Psoas muscle (tissue), 8 donors: ENCODE results near the gene NPIPA2. TPM values are rescaled to one million over a fixed set of nuclear protein-coding genes. Genes with fewer than 3 reads are reported as not detected.
"Not testable (repeated sequence)": the region's sequence is repeated elsewhere in the genome, so short reads cannot be mapped to it uniquely, and the experiment has no call there.

Experiments used
- ATAC-seq, 4 donors: fragments of 200-7000 bp; cut with Tn5 transposase; one replicate each; pipeline ENCODE4 v1.9.1; 2020; ENCODE audit warnings: moderate library complexity in 3 of 4, mild to moderate bottlenecking in 2 of 4
- DNase-seq, 2 donors: peaks; one replicate each; pipeline ENCODE4 v3.0.0-alpha.2; 2020
- H3K27ac ChIP-seq: fragments of 200-600 bp; one replicate; pipeline ENCODE4 v1.8.0; 2022
- H3K27me3 ChIP-seq, 3 donors: fragments of 200-600 bp in 1 of 3; one replicate each; pipeline versions ENCODE4 v1.6.1 to v1.8.0; 2013 to 2022; ENCODE audit warnings: low read length in 2 of 3, mild to moderate bottlenecking in 2 of 3, moderate library complexity in 1 of 3; ENCODE audit not compliant: insufficient read depth in 3 of 3
- H3K36me3 ChIP-seq, 2 donors: fragments of 200-600 bp in 1 of 2; one replicate each; pipeline versions ENCODE4 v1.6.1 to v1.8.0; 2013 to 2022; ENCODE audit warnings: low read depth in 1 of 2, mild to moderate bottlenecking in 1 of 2, moderate library complexity in 1 of 2; ENCODE audit not compliant: insufficient read depth in 1 of 2
- H3K4me1 ChIP-seq: fragments of 200-600 bp; one replicate; pipeline ENCODE4 v1.8.0; 2022
- H3K4me3 ChIP-seq: fragments of 200-600 bp; one replicate; pipeline ENCODE4 v1.8.0; 2022; ENCODE audit warnings: mild to moderate bottlenecking
- H3K9me3 ChIP-seq: fragments of 200-600 bp; one replicate; pipeline ENCODE4 v1.8.0; 2022
- WGBS, 3 donors: extraction: QIAGEN DNeasy Blood & Tissue Kit; methylation state at CpG; one replicate each; pipeline versions ENCODE4 v1.1.6 to v1.1.7; 2013; 5-methylcytosine and 5-hydroxymethylcytosine counted together
- intact Hi-C, 2 donors: fragments of 100-400 bp; cut with DNase I; formaldehyde crosslinking; loops; one replicate each; pipeline versions ENCODE4 v1.11.0 to v1.14.2; 2022
- polyA plus RNA-seq, 3 donors: library from polyadenylated mRNA; stranded (reverse); fragments of 200-250 nt; gene quantifications; one replicate each; pipeline ENCODE4 v1.2.3, GENCODE V29; 2013
- total RNA-seq, 4 donors: library from RNA; stranded (reverse); fragmentation: NEBNext Ultra II Directional in 2 of 4; extraction: Animal tissue kit (Norgen Biotek cat#: 25700) in 2 of 4; gene quantifications; one replicate each; pipeline versions ENCODE4 v1.2.1 to v1.2.4, GENCODE V29; 2021 to 2023
- donor health status: healthy with polysubstance abuse.
- donor health status: DM: no; HTN: no; CAD: no; lungs with moderate emphysema.
- donor health status: Bipolar disorder and iron deficiency.
- donor health status: healthy.
- donor health status: DM: yes; HTN: yes; CAD: no.
- donor health status: DM: no; HTN: no; CAD: no.
- donor health status: DM: no; HTN: no; CAD: no.
- donor health status: DM: yes; HTN: yes; CAD: no.

The NPIPA2 gene
- total and polyA plus RNA-seq, 7 donors = 0.20 to 5.0 (median 3.5) TPM

DNA sequence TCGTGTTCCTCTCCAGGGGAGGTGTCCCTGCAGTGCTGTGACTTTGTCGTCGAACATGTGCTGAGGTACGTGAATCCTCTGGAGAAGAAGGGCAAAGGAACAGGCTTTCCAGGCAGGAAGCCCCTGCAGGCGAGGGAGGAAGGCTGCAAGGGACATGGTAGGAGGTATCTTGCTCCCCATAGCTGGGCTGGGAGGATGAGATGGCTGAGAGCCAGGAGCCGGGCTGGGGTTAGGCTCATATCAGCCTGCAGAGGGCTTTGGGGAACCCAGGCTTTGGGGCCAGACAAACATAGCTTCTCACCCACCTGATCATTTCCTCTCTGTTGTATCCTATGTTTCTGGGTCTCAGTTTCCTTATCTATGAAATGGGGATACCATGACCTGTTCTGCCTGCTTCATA is 34.4 kb downstream of the NPIPA2 start:
- H3K27me3 ChIP-seq, DNase-seq, intact Hi-C loops, H3K27ac ChIP-seq, H3K4me3 ChIP-seq, H3K9me3 ChIP-seq, H3K4me1 ChIP-seq, H3K36me3 ChIP-seq: not testable (repeated sequence)
- WGBS, 3 donors = no CpG with 5 or more reads among the region's 6 CpGs
- ATAC-seq = peak in 2 of 4 donors; percentile 21 to 29

DNA sequence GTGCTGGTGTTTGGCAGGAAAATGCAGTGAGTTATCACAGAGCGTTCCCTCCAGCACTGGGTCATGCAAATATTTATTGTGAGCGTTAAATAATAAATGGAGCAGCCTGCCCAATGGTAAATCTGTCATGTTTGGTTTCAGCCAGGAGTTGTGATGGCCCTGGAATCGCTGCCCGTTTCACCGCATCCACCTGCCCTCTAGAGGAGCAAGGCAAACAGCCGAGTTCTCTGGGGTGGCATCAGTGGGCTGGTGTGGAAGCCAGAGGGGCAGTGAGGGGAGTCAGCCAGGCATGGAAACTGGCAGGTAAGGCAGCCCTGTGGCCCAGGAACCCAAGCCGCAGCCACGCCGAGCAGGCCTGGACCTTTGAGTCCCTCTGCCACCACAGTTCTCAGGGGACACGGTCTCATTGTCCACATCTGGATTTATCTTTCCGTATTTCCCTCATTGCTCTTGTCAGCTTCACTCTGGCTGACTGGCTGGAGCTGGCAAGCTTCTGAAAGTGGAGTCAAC is 37.1 kb downstream of the NPIPA2 start:
- H3K36me3 ChIP-seq, H3K9me3 ChIP-seq, intact Hi-C loops, H3K27me3 ChIP-seq, H3K27ac ChIP-seq, DNase-seq, H3K4me3 ChIP-seq, H3K4me1 ChIP-seq, ATAC-seq: not testable (repeated sequence)
- whole genome bisulfite sequencing, 3 donors = 60 to 77% (median 71%) methylated on average over 7 to 11 of the region's 11 CpGs

GRCh38 chr16:14786180-14786579 is 43.8 kb downstream of the NPIPA2 start:
- intact Hi-C loops, H3K4me3 ChIP-seq, H3K9me3 ChIP-seq, DNase-seq, H3K4me1 ChIP-seq, H3K36me3 ChIP-seq, ATAC-seq, H3K27ac ChIP-seq, H3K27me3 ChIP-seq: not testable (repeated sequence)
- no CpG with 5 or more reads among the region's 1 CpG for WGBS, 3 donors

DNA sequence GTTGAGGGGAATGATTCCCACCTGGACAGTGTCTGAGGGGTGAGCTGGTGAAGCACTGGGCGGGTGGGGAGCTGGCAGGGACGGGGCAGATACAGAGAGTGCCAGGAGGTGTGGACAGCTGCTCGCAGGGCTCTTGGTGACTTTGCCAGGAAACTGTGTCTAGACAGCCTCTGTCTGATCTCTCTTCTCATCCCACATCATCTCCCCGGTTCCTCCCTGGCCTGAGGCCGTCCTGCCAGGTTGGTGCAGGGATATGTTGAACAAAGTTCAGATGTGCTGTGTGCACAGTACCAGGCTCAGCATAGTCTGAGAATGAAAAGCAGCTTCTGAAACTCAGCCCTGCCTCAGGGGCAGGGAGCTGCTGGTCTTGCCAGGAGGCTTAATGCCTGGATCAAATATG is 47.2 kb downstream of the NPIPA2 start:
- H3K27ac ChIP-seq, H3K4me1 ChIP-seq, DNase-seq, H3K4me3 ChIP-seq, H3K27me3 ChIP-seq, H3K9me3 ChIP-seq, intact Hi-C loops, H3K36me3 ChIP-seq: not testable (repeated sequence)
- peak in 3 of 4 donors; percentile 70 to 79 (median 74) for ATAC-seq
- whole genome bisulfite sequencing, 3 donors = no CpG with 5 or more reads among the region's 5 CpGs

GRCh38 chr16:14790320-14790956 is 48.1 kb downstream of the NPIPA2 start:
- ATAC-seq, H3K4me3 ChIP-seq, H3K27me3 ChIP-seq, H3K27ac ChIP-seq, H3K4me1 ChIP-seq, H3K9me3 ChIP-seq, H3K36me3 ChIP-seq, intact Hi-C loops, DNase-seq: not testable (repeated sequence)
- WGBS, 3 donors = no CpG with 5 or more reads among the region's 7 CpGs

GRCh38 chr16:14792914-14793313 is 50.6 kb downstream of the NPIPA2 start:
- H3K27me3 ChIP-seq, intact Hi-C loops, H3K4me3 ChIP-seq, H3K4me1 ChIP-seq, DNase-seq, H3K9me3 ChIP-seq, H3K27ac ChIP-seq, H3K36me3 ChIP-seq: not testable (repeated sequence)
- no CpG with 5 or more reads among the region's 2 CpGs for WGBS, 3 donors
- ATAC-seq = peak; percentile 68 to 79 (median 76)

DNA sequence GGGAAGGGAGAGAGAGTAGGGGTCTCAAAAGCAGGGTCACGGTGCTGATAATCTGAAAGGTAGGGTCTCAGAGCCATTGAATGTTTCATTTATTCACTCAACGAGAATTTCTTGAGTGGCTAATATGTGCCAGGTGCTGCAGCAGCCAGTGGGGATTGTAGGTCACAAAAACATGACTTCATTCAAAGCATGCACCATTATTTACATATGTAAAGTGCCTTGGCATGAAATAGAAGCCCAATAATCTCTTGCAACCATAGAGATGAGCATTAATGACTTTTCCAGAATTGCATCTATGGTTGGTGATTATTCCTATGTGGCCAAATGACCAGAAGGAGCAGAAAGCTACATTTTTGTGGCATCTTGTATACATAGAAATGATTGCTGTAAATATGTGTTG is 55.2 kb downstream of the NPIPA2 start:
- H3K27ac ChIP-seq, H3K4me3 ChIP-seq, ATAC-seq, H3K27me3 ChIP-seq, H3K36me3 ChIP-seq, DNase-seq, H3K4me1 ChIP-seq, intact Hi-C loops, H3K9me3 ChIP-seq: not testable (repeated sequence)
- no CpG with 5 or more reads among the region's 2 CpGs for WGBS, 3 donors

DNA sequence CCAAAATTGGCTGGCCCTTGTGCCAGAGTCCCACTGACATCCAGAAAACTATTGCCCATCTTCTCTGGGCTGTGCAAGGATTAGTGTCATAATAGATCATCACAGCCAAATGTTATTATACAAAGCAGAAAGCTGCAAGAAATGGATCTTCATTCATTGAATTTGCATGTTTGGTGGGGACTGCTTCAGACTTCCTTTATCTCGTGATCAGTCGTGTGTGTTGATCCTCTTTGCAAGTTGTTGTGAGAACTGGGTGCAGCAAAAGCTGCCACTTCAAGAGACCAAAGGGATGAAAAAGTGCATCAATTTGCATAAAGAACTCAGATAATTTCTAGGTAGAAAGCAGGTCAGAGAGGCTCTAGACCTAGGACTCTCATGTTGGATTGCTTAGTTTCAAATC is 61.2 kb downstream of the NPIPA2 start:
- H3K9me3 ChIP-seq, ATAC-seq, H3K36me3 ChIP-seq, H3K4me1 ChIP-seq, intact Hi-C loops, H3K27ac ChIP-seq, H3K27me3 ChIP-seq, H3K4me3 ChIP-seq, DNase-seq: not testable (repeated sequence)
- WGBS, 3 donors = no CpG with 5 or more reads among the region's 2 CpGs

GRCh38 chr16:14807184-14807678 is 64.9 kb downstream of the NPIPA2 start:
- H3K4me1 ChIP-seq, DNase-seq, H3K27me3 ChIP-seq, H3K36me3 ChIP-seq, ATAC-seq, intact Hi-C loops, H3K27ac ChIP-seq, H3K4me3 ChIP-seq, H3K9me3 ChIP-seq: not testable (repeated sequence)
- 72 to 75% (median 75%) methylated on average over 3 of the region's 3 CpGs for WGBS, 3 donors

DNA sequence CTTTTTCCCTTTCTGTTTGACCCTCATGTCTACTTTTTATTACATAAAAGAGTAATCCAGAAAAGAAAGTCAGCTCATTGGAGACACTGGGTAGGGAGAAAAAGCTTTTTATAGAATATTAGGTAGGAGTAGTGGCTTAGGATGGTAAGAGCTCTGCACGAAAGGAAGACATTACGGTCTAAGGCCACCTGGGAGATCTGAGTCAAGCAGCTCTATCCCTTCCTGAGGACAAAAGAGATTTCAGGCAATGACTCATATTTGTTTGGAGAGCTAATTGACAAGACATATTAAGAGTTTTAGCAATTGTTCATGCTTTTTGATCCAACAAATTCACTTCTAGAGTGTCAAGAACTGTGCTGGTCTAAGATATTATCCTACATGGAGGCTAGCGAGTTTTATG is 71.6 kb downstream of the NPIPA2 start:
- ATAC-seq, intact Hi-C loops, H3K9me3 ChIP-seq, H3K27ac ChIP-seq, DNase-seq, H3K27me3 ChIP-seq, H3K4me1 ChIP-seq, H3K4me3 ChIP-seq, H3K36me3 ChIP-seq: not testable (repeated sequence)
- WGBS, 3 donors = 92 to 95% (median 94%) methylated on average over 1 of the region's 3 CpGs
